SIG-M5 treated with dmso at 0.1 percent for 504 hours (cell line): ENCODE data around the gene RBM6.
"Not testable (repeated sequence)": the region's sequence is repeated elsewhere in the genome, so short reads cannot be mapped to it uniquely, and the experiment has no call there.

Source experiments
- DNase-seq: peaks from one replicate; lab custom pipeline; 2025; ENCODE audit not compliant: unreplicated experiment; lab: John Stamatoyannopoulos, UW

Gene RBM6

DNA sequence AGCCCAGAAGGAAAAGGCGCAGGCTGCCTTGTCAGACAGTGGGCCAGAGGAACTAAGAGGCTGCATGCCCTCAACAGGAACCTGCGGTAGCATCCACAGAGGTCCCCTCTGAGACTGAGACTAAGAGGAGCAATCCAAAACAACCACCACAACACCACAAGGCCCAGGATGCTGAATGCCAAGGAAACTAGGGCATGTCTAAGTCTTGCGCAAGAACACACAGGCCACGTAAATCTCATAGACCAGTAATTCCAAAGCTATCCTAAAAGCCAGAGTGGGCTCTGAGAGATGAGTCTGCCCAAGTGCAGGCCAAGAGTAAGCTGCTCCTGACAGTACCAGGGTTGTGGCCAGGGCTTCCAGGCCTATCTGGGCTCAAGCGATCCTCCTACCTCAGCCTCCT lies 23.3 kb upstream of the RBM6 start:
- DNase-seq: no peak

DNA sequence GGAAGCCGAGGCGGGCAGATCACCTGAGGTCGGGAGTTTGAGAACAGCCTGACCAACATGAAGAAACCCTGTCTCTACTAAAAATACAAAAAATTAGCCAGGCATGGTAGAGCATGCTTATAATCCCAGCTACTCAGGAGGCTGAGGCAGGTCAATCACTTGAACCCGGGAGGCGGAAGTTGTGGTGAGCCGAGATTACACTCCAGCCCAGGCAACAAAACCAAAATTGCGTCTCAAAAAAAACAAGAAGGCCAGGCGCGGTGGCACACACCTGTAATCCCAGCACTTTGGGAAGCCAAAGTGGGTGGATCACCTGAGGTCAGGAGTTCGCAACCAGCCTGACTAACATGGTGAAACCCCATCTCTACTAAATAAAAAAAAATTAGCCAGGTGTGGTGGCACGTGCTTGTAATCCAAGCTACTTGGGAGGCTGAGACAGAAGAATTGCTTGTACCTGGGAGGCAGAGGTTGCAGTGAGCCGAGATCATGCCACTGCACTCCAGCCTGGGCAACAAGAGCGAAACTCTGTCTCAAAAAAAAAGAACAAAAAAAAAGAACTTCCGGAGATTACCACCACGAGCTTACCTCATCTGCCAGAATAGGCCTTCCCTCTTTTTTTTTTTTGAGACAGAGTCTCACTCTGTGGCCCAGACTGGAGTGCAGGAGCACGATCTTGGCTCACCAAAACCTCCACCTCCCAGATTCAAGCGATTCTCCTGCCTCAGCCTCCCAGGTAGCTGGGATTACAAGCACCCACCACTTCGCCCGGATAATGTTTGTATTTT lies 22.0 kb upstream of the RBM6 start:
- peak; percentile 47 for DNase-seq

DNA sequence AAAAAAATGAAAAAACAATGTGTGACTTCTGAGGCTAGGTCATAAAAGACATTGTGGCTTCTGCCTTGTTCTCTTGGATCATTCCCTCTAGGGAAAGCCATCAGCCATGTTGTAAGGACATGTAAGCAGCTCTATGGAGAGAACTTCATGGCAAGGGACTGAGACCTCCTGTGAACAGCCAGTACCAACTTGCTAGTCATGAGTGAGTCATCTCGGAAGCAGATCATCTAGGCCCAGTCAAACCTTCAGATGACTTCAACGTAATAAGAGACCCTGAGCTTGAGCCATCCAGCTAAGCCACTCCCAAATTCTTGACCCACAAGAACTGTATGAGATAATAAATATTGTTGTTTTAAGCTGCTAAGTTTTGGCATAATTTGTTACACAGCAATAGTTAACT lies 15.3 kb upstream of the RBM6 start:
- no peak for DNase-seq

DNA sequence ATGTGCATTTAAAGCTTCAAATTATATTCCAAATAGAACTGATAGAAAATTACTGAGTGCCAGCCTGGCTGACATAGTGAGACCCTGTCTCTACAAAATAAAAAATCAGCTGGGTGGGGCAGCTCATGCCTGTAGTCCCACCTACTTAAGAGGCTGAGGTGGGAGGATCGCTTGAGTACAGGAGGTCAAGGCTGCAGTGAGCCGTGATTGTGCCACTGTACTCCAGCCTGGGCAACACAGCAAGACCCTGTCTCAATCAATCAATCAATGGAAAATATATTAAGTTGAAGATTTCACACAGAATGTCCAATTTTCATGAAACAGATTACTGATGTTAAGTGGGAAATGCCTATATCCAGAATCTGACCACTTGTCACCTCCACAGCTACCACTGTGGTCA lies 14.5 kb upstream of the RBM6 start:
- no peak for DNase-seq

DNA sequence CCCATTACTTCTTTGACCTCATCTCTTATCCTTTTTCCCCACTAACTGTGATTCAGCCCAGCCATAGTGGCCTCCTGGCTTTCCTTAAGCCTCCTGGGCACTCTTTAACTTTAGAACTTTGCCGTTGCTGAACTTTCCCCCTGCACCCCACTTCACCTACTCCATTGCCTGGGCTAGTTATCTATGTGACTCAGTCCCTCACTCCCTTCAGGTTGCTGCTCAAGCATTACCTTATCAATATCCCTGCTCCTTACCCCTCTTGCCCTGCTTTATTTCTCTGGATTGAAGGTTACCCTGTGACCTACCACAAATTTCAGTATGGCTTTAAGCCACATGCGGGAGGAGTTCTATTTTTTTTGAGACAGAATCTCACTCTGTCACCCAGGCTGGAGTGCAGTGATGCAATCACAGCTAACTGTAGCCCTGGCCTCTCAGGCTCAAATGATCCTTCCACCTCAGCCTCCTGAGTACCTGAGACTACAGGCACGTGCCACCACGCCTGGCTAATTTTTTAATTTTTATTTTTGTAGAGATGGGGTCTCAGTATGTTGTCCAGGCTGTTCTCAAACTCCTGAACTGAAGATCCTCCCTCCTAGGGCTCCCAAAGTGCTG lies 13.7 kb upstream of the RBM6 start:
- DNase-seq: no peak

DNA sequence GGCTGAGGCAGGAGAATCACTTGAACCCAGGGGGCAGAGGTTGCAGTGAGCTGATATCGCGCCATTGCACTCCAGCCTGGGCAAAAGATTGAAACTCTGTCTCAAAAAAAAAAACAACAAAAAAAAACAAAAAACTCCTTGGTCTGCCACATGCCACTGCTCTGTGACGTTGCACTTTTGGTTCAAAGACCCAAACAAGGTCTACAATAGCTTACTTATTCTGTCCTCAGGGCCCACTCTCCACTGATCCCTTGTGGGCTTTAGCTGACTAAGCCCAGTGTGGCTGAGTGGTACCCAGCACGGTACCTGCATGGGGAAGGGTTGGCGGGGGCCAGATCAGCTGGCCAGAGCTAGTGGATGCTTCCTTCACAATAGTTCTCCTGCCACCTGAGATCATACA lies 12.2 kb upstream of the RBM6 start:
- DNase-seq: no peak

DNA sequence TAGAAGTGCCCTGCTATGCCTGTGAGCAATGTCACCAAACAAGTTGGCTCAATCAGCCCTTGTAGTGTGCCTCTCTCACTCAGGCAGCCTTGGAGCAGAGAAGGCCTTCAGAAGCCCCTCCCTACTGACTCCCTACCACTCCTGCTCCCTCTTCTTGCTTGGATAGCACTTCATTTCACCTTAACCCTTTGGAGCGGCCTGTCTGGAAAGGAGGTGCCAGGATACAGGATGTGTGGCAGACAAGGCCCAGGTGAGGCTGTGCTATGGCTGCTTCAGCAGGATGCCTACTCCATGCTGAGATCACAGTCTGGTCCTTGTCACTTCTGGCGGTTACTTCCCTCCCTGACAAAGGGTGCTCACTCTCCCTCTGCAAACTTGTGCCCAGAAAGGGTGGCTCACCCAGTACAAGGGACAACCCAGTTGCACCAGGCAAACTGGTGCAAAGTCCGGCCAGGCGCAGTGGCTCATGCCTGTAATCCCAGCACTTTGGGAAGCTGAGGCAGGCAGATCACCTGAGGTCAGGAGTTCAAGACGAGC lies 11.4 kb upstream of the RBM6 start:
- no peak for DNase-seq

DNA sequence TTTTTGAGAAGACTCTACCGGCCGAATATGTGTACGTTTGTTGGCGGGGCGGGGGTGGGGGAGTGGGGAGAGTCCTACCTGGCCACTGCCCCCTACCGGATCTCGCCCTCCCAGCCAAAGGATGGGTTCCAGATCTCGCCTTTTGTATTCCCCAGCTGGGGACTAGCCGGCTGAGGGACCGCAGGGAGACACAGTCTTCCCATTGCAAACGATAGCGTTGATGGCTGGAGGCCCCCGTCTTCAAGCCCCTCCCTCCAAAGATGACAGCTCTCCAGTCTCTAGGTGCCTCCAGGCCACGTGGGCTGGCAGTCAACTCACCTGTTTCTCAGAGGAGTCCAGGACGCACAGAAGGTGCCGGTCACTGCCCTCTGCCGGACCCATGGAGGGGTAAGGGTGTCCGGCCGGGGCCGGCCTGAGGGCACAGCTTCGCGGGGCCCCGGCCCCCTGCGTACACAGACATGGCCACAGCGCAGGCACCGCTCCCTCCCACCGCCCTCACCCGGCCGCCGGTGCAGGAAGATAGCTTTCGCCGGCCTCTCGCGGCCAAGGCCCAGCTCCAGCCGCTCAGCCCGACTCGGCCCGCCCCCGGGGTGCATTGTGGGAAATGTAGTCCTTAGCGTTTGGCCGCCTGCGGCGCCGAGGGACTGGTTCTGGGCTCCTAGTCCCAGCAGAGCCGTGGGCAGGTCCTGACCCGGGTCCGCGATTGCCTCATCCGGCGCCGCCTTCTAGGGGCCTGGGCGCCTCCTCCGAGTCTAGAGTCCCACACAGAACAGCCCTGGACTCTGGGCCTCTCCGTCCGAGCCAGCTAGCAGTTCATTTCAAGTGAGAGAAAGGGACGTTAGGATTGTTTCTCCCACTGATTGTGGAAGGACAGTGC lies 10.4 kb upstream of the RBM6 start, which contains the start of gene MON1A:
Gene MON1A (minus strand): TSS at position 521 of the 877 bp plus-strand sequence. CDS start 16,465 bp downstream, outside the sequence.
- DNase-seq: peak; percentile 78

DNA sequence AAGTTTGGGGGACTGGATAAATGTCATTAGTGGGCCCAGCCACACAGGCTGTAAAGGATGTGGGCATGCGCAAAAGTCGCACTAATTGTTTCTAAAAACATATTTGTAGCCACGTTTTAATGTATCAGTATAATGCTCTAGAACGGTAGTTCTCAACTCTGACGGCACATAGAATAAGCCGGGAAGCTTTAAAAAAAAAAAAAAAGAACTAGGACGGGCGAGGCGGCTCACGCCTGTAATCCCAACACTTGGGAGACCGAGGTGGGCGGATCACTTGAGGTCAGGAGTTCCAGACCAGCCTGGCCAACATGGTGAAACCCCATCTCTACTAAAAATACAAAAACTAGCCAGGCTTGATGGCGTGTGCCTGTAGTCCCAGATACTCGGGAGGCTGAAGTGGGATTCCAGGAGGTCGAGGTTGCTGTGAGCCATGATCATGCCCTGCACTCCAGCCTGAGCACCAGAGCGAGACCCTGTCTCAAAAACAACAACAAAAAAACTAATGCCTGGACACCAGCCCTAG lies 9.7 kb upstream of the RBM6 start:
- no peak for DNase-seq

DNA sequence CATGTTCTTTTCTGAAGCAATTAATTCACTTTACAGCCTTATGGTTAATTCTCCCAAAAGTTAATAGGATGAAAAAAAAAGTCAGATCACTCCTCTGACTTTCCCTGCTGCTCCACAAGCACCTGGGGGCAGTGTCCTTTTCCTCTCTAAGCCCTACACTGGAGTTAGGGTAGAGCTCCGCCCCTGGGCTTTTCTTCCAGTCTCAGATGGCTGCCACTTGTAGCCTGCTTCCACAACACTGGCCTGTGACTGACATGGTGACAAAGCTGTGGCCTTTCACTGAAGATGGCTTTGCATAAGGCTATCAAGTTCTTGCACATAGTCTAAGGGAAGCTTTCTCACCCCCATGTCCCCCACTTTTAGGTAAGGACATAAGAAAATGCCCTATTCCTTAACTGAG lies 9.0 kb upstream of the RBM6 start:
- DNase-seq: no peak

DNA sequence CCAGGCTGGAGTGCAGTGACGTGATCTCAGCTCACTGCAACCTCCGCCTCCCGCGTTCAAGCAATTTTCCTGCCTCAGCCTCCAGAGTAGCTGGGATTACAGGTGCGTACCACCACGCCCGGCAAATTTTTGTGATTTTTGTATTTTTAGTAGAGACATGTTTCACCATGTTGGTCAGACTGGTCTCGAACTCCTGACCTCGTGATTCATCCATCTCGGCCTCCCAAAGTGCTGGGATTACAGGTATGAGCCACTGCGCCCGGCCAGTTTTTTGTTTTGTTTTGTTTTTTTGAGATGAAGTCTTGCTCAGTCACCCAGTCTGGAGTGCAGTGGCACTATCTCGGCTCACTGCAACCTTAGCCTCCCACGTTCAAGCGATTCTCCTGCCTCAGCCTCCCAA lies 7.7 kb upstream of the RBM6 start:
- DNase-seq: not testable (repeated sequence)

DNA sequence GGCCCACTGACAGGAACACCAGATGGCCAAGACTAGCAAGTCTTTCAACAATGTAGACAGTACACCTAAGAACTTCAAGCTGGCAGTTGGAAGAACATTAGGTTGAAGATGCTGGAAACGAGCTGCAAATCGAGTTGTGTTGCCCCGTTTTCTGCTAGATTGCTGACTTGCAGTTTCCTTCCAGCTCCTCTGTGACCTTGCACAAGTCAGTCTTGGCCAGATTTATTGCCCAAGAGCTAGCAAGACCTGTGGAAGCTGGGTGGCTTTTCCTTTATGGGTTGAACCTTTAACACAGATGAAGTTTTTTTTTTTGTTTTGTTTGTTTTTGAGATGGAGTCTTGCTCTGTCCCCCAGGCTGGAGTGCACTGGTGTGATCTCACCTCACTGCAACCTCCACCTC lies 2.9 kb upstream of the RBM6 start:
- peak; percentile 60 for DNase-seq

DNA sequence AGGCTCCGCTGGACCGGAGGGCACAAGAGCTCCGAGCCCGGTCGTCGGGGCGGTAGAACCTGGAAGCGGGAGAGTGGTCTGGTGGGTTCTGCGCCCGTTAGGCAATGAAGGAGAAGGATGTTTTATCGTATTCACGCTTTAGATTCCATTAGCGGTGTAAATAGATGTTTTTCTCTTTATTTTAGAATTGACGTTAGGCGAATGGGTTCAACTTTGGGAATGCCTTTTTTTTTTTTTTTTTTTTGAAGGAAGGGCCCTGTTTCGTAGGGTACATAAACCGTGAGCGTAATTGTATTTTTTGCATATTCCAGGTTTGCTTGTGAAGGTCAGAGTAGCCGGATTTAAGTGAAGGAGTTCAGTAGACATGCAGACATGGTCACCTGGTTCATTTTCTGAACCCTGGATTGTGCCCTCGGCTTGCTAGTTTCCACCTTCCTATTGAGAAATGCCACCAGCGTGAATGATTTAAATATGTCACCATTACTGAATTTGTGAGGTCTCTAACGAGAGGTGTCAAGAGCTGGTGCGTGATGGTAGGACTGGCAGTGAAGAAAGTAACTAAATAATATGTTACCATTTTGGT lies 808 bp downstream of the RBM6 start:
- DNase-seq: peak; percentile 32

DNA sequence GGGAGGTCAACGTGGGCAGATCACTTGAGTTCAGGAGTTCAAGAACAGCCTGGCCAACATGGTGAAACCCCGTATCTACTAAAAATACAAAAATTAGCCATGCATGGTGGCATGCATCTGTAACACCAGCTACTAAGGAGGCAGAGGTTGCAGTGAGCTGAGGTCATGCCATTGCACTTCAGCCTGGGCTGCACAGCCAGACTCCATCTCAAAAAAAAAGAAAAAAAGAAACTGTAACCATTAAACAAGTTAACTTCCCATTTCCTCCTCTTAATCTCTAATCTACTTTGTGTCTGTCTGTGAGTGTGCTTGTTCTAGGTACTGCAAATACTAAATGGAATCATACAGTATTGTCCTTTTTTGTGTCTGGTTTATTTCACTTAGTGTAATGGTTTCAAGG lies 2.7 kb downstream of the RBM6 start:
- no peak for DNase-seq

DNA sequence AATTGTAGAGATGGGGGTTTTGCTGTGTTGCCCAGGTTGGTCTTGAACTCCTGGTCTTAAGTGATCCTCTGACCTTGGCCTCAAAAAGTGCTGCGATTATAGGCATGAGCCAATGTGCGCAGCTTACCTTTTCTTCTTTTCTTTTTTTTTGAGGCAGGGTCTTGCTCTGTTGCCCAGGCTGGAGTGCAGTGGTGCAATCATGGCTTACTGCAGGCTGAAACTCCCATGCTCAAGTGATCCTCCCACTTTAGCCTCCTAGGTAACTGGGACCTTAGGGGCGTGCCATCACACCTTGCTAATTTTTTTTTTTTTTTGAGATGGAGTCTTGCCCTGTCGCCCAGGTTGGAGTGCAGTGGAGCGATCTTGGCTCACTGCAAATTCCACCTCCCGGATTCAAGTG lies 13.0 kb downstream of the RBM6 start:
- DNase-seq: no peak

DNA sequence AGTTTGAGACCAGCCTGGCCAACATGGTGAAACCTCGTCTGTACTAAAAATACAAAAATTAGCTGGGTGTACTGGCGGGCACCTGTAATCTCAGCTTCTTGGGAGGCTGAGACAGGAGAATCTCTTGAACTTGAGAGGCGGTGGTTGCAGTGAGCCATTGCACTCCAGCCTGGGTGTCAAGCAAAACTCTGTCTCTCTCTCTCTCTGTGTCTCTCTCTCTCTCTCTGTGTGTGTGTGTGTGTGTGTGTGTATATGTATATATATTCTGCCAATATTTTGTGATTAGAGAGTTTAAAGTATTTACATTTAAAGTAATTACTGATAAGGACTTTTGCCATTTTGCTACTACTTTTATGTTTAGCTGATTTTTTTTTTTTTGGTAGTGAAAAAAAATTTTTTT lies 15.7 kb downstream of the RBM6 start:
- DNase-seq: no peak

DNA sequence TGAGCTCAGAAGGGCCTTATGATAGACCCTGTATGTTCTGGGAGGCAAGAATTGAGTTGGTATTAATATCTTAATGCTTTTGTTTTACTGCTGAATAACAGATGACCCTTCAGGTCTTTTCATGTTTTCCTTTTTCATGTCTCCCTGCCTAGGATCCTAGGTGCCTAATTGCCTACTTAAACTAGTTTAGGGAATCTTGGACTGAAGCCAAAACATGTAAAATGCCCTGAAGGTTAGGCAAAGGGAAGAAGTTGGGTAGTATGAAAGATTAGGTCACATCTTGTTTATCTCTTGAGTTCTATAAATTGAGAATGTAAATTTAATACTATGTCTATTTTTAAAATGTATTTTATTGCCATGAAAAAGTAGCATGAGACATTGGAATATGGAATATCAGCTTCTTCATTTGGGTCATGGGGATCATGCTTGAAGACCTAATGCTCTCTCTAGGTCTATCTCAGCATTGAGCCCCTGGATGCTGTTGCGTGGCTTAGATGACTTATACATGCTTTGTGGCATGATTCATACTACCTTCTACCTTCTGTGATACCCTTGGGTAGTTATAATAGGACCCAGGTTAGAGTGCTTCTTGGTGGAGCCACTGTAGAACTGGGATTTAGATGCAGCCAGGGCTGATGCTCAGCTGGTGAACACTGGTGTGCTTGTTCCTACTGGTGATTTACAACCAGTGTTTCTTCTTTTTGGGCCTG lies 26.4 kb downstream of the RBM6 start:
- DNase-seq: no peak

DNA sequence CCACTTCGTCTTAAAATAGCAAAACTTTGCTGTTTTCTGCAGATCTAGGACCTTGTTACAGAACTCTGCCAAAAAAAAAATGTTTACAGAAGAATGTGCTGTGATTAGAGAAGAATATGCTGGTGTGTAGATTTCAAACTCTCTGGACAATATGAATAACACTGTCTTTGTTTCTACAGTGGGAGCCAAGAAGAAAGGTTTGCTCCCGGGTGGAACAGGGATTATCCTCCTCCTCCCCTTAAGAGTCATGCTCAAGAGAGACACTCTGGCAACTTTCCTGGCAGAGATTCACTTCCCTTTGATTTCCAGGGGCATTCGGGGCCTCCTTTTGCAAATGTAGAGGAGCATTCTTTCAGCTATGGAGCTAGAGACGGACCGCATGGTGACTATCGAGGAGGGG lies 27.3 kb downstream of the RBM6 start:
- no peak for DNase-seq

DNA sequence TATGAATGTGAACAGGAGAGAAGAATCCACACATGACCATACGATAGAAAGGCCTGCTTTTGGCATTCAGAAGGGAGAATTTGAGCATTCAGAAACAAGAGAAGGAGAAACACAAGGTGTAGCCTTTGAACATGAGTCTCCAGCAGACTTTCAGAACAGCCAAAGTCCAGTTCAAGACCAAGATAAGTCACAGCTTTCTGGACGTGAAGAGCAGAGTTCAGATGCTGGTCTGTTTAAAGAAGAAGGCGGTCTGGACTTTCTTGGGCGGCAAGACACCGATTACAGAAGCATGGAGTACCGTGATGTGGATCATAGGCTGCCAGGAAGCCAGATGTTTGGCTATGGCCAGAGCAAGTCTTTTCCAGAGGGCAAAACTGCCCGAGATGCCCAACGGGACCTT lies 28.4 kb downstream of the RBM6 start:
- no peak for DNase-seq

DNA sequence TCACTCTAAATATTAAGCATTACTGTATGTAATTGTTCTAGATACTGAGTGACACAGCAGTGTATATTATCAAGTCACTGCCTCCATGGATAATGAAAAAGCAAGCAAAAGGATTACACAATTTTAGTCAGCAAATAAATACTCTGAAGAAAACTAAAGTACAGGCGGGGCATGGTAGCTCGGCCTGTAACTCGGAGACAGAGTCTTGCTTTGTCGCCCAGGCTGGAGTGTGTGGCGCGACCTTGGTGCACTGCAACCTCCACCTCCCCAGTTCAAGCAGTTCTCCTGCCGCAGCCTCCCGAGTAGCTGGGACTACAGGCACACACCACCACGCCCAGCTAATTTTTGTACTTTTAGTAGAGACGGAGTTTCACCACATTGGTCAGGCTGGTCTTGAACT lies 32.7 kb downstream of the RBM6 start:
- DNase-seq: no peak
